GM23248 (cell line): ENCODE measurements around the gene ARID4A.

Source experiments
- EZH2 ChIP-seq: fragments of 200-600 bp; sonication (generic); IDR thresholded peaks from 2 replicates; pipeline ENCODE4 v1.6.1; 2018; ENCODE audit warnings: antibody characterized with exemption, mild to moderate bottlenecking; ENCODE audit not compliant: insufficient read depth, poor library complexity, severe bottlenecking
- EZH2phosphoT487 ChIP-seq: fragments of 200-600 bp; sonication (generic); IDR thresholded peaks from 2 replicates; pipeline ENCODE4 v1.6.1; 2018; ENCODE audit warnings: antibody characterized with exemption, moderate library complexity, mild to moderate bottlenecking, low read depth; ENCODE audit not compliant: insufficient read depth

GRCh38 chr14:58276208-58276607 is 22.1 kb upstream of the ARID4A start:
- no peak for TF ChIP-seq EZH2
- no peak for TF ChIP-seq EZH2phosphoT487
